GM10248 (cell line): ENCODE data around the gene GAB3.

Experiments used
- CTCF ChIA-PET: fragments of 300-600 bp; sonication (Branson Sonifier 250); formaldehyde crosslinking; extraction: SDS; loops from one replicate; lab custom pipeline; 2021; ENCODE audit warnings: antibody characterized with exemption; lab: Yijun Ruan, JAX
- POLR2A ChIA-PET: fragments of 350-650 bp; sonication (Branson Sonifier 250); formaldehyde crosslinking; extraction: SDS; loops from one replicate; lab custom pipeline; 2020; ENCODE audit warnings: antibody characterized with exemption; lab: Yijun Ruan, JAX
- DNase-seq: peaks from one replicate; pipeline ENCODE4 v3.0.0; 2012; ENCODE audit errors: extremely low spot score
- CTCF ChIP-seq: IDR thresholded peaks from 2 replicates; pipeline ENCODE4 v1.5.1; 2012; ENCODE audit warnings: mild to moderate bottlenecking, low read depth; ENCODE audit errors: extremely low read depth, missing control alignments, control extremely low read depth

Gene GAB3

GRCh38 chrX:154661899-154662298 is 89.0 kb downstream of the GAB3 start:
- no peak for DNase-seq
- CTCF ChIA-PET: no interaction called here
- POLR2A ChIA-PET: no interaction called here
- no peak for TF ChIP-seq CTCF

DNA sequence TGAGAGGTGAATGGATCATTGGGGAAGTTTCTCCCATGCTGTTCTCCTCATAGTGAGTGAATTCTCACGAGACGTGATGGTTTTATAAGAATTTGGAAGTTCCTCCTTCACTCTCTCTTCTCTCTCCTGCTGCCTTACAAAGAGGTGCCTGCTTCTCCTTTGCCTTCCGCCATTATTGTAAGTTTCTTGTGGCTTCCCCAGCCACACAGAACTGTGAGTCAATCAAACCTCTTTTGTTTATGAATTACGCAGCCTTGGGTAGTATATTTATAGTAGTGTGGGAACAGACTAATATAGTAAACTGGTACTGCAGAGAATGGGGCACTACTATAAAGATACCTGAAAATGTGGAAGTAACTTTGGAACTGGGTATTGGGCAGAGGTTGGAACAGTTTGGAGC is 89.7 kb downstream of the GAB3 start:
- no peak for TF ChIP-seq CTCF
- ChIA-PET POLR2A (no interaction called here), CTCF (no interaction called here)
- no peak for DNase-seq

DNA sequence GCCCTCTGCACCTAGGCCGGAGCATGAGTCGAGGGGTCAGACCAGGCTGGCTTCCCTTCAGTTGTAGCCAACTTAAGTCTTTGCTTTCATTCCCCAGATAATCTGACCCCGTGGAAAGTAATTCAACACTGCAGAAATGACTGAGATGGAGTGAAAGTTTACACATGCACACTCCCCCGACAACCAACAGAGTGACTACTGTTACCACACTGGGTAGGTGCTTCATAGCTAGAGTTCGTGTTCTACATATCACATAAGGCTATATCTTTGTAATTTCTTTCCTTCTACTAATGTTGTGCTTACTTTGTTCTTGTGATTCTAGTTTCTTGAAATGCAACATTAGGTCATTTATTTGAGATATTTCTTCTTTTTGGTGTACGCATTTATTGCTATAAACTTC is 90.3 kb downstream of the GAB3 start:
- CTCF ChIA-PET: no interaction called here

DNA sequence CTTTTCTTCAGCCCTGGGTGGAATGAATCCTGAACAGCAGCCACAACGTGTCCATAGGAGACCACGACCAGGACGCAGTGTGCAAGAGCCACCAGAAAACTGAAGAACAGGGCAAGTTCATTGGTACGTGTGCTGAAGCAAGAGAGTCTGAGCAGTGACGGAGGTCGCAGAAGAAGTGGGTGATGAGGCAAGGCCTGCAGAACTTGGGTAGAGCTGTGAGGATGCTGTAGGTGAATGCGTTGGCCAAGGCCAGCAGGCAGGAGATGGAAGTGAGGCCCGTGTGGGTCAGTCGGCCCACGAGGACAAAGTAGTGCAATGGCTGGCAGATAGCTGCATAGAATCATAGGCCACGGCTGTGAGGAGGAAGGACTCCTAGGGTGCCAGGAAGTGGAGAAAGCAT is 91.9 kb downstream of the GAB3 start:
- no peak for TF ChIP-seq CTCF
- CTCF ChIA-PET: no interaction called here
- no peak for DNase-seq
- POLR2A ChIA-PET: no interaction called here

More for the DNA sequence above, 90.3 kb downstream of the GAB3 start:
- TF ChIP-seq CTCF: no peak
- no peak for DNase-seq
- POLR2A ChIA-PET: no interaction called here

DNA sequence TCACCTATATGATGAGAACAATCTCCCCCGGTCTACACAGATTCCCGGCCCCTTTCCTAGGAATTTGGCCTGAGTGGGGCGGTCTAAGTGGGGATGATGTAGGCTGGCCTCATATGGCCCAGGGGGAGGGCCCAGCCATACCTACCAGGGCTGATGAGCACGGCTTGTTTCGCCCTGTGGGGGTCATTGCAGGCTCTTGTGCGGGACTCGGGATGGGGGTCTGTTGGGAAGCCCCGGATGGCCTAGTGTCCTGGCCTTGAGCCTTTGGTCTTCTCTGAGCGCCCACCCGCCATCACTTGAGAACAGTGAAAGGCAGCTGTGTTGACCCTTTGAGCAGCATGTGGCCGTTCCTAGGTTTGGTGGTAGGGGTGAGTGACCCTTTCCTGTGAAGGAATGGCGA is 92.7 kb downstream of the GAB3 start:
- DNase-seq: no peak
- ChIA-PET POLR2A (no interaction called here), CTCF (no interaction called here)
- TF ChIP-seq CTCF: no peak

DNA sequence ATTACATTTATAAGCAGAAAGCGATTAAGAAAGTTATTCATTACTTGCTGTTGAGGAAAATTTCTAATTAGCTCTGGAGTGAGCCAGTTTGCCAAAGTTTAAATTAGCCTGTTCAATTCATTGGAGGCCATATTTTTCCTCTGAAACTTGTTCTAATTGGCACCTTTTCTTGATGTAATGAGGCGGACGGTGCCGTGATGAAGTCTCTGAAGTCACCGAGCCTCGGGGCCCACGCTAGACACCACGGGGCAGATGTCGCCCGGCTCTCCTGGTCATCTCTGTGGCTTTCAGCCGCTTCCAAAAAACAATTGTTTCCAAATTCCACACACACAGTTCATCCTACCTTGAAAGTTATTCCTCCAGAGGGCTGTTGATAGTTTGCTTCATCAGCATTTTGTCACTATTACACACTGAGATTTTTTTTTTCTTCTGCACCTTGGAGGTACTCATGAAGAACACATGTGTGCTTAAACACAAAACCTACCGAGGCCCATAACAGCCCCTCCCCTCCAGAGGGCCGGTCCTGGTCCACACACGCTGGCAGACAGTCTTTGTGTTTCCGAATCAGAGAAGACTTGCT is 93.6 kb downstream of the GAB3 start:
- no peak for TF ChIP-seq CTCF
- ChIA-PET POLR2A (no interaction called here), CTCF (no interaction called here)
- DNase-seq: no peak
